ENCODE results near the gene RRAGD.

DNA sequence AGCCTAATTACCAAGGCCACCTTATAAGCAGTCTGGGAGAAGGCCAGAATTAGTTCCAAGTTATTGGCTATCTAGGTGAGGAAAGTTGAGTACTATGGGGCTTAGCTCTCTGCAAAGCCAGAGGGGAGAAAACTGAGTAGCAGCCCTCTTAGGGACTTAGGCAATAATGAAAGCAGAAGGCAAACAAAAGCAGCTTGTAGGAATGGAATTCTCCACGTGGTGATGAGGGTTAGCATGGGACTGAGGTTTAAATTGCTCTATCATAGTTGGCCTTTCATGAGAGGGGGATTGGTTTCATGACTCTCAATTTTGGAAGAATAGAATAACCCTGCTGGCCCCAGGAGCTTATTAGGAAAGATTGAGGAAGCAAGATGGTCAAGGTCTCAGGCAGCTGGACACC, 52.5 kb downstream of the RRAGD start:
- TF ChIP-seq, protein P1, sequence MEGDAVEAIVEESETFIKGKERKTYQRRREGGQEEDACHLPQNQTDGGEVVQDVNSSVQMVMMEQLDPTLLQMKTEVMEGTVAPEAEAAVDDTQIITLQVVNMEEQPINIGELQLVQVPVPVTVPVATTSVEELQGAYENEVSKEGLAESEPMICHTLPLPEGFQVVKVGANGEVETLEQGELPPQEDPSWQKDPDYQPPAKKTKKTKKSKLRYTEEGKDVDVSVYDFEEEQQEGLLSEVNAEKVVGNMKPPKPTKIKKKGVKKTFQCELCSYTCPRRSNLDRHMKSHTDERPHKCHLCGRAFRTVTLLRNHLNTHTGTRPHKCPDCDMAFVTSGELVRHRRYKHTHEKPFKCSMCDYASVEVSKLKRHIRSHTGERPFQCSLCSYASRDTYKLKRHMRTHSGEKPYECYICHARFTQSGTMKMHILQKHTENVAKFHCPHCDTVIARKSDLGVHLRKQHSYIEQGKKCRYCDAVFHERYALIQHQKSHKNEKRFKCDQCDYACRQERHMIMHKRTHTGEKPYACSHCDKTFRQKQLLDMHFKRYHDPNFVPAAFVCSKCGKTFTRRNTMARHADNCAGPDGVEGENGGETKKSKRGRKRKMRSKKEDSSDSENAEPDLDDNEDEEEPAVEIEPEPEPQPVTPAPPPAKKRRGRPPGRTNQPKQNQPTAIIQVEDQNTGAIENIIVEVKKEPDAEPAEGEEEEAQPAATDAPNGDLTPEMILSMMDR (IDR thresholded peaks at IDR 0.05) = no peak
- TF ChIP-seq POLR2AphosphoS5 (IDR thresholded peaks at IDR 0.05) = no peak

Measured in prostate gland (tissue), 2 donors.